Peyer's patch (tissue), 4 donors: ENCODE measurements around the gene LYZL6. TPM values are rescaled to one million over a fixed set of nuclear protein-coding genes. Genes with fewer than 3 reads are reported as not detected.

Source experiments
- DNase-seq, 3 donors: peaks; one replicate each; pipeline ENCODE4 v3.0.0-alpha.2; 2017 to 2019
- H3K27ac ChIP-seq, 4 donors: fragments of 200-600 bp; sonication (generic); one replicate each; pipeline ENCODE4 v1.5.1; 2016 to 2019
- H3K27me3 ChIP-seq, 2 donors: fragments of 200-600 bp; sonication (generic); one replicate each; pipeline ENCODE4 v1.5.1; 2019
- H3K36me3 ChIP-seq, 3 donors: fragments of 200-600 bp; sonication (generic); one replicate each; pipeline ENCODE4 v1.5.1; 2016 to 2019
- H3K4me1 ChIP-seq, 4 donors: fragments of 200-600 bp; sonication (generic); one replicate each; pipeline ENCODE4 v1.5.1; 2016 to 2019
- H3K4me3 ChIP-seq, 4 donors: fragments of 200-600 bp; sonication (generic); 1 replicate in 3 of 4; 2 replicates in 1 of 4; pipeline ENCODE4 v1.5.1; 2016 to 2019; ENCODE audit warnings: mild to moderate bottlenecking in 1 of 4
- H3K9me3 ChIP-seq, 4 donors: fragments of 200-600 bp; sonication (generic); one replicate each; pipeline ENCODE4 v1.5.1; 2016 to 2019; ENCODE audit warnings: mild to moderate bottlenecking in 1 of 4
- CTCF ChIP-seq, 6 experiments: fragments of 450-650 bp in 4 of 6; fragments of 200-600 bp in 2 of 6; sonication (generic) in 1 of 6; IDR thresholded peaks; one replicate each; pipeline ENCODE4 v1.5.1; 2017 to 2019; ENCODE audit warnings: antibody characterized with exemption in 6 of 6, mild to moderate bottlenecking in 3 of 6, moderate library complexity in 1 of 6
- POLR2A ChIP-seq, 2 donors: fragments of 450-650 bp; IDR thresholded peaks; one replicate each; pipeline ENCODE4 v1.5.1; 2017; ENCODE audit warnings: antibody characterized with exemption in 2 of 2, mild to moderate bottlenecking in 2 of 2, moderate library complexity in 2 of 2
- total RNA-seq, 4 donors: library from RNA; depleted of rRNA; stranded (reverse); fragments of >200 nt; gene quantifications; one replicate each; pipeline ENCODE4 v1.1.0, GENCODE V29; 2016

The LYZL6 gene
- total RNA-seq, 4 donors from 2014 or later = not detected

GRCh38 chr17:35920229-35920628, 23.3 kb downstream of the LYZL6 start:
- TF ChIP-seq POLR2A (IDR thresholded peaks at IDR 0.05) (no peak), CTCF (IDR thresholded peaks at IDR 0.05) (no peak)
- Histone ChIP-seq H3K27ac (no peak overlapping the region), H3K4me1 (no peaks in the 10 kb centered on the region), H3K36me3 (no peaks in the 10 kb centered on the region), H3K9me3 (no peaks in the 10 kb centered on the region), H3K4me3 (no peak overlapping the region), H3K27me3 (no peaks in the 10 kb centered on the region)
- DNase-seq = no peak

DNA sequence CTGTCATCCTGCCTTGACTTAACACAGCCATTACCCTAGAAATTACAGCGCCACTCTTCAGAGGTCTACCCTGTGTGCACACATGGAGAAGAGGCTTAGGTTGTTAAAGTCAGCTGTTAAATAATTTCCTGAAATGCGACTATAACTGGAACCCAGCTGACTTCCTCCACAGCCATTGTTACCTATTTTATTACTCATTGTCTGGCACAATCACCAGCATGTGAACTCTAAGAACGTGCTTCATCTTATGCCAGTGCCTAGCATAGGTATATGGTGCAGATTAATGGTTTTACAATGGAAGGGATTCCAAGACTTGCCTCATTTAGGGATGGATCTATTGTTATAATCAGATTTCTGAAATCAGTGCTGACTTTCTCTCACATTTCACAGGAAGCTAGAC, 24.8 kb downstream of the LYZL6 start:
- Histone ChIP-seq H3K4me3 (no peak overlapping the region), H3K4me1 (no peaks in the 10 kb centered on the region), H3K27me3 (no peaks in the 10 kb centered on the region), H3K27ac (no peak overlapping the region), H3K9me3 (no peaks in the 10 kb centered on the region), H3K36me3 (no peaks in the 10 kb centered on the region)
- TF ChIP-seq CTCF (IDR thresholded peaks at IDR 0.05) = no peak
- no peak for TF ChIP-seq POLR2A (IDR thresholded peaks at IDR 0.05)
- DNase-seq = no peak

DNA sequence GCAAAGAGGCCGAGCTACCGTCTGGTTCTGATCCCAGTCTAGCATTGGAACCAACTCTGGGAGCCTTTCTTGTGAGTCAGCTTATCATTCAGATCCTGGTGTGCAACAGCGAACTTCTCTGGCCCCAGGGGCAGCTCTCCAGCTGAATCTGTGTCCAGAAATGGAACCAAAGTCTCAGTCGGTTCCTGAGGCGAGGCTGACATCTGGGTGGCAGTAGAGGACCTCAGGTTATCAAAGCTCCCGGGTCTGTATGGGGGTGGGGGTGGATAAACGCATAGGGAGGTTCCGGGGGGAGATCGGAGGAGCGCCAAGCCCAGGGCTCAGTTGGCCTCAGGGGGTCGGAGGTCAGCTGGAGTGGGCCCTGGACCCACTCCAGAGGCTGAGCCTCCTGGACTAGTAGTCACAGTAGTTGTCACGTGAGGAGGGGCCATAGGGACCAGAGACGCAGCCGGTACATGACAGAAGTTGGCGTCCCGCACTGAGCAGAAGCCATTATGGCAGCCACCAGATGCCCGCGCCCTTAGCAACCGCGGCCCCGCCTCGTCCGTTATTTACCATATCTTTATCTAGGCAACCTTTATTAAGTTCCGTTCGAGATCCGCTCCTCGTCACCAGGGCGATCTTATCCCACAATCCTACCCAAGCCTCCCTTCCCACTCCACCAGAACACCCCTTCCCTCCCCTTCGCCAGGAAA, 25.8 kb downstream of the LYZL6 start:
- no peak for TF ChIP-seq CTCF (IDR thresholded peaks at IDR 0.05)
- no peak for TF ChIP-seq POLR2A (IDR thresholded peaks at IDR 0.05)
- Histone ChIP-seq H3K9me3 (no peaks in the 10 kb centered on the region), H3K27ac (no peak overlapping the region), H3K27me3 (no peaks in the 10 kb centered on the region), H3K4me3 (no peak overlapping the region), H3K4me1 (no peaks in the 10 kb centered on the region), H3K36me3 (no peaks in the 10 kb centered on the region)
- DNase-seq = no peak

- TF ChIP-seq POLR2A (IDR thresholded peaks at IDR 0.05) = no peak
- no peak for TF ChIP-seq CTCF (IDR thresholded peaks at IDR 0.05)
- H3K4me1 ChIP-seq = no peaks in the 10 kb centered on the region
- DNase-seq = no peak
- no peak overlapping the region for H3K4me3 ChIP-seq
- no peaks in the 10 kb centered on the region for H3K9me3 ChIP-seq
- no peaks in the 10 kb centered on the region for H3K36me3 ChIP-seq
- no peak overlapping the region for H3K27ac ChIP-seq
- no peaks in the 10 kb centered on the region for H3K27me3 ChIP-seq
Observed at GRCh38 chr17:35915153-35915964, 28.2 kb downstream of the LYZL6 start.

DNA sequence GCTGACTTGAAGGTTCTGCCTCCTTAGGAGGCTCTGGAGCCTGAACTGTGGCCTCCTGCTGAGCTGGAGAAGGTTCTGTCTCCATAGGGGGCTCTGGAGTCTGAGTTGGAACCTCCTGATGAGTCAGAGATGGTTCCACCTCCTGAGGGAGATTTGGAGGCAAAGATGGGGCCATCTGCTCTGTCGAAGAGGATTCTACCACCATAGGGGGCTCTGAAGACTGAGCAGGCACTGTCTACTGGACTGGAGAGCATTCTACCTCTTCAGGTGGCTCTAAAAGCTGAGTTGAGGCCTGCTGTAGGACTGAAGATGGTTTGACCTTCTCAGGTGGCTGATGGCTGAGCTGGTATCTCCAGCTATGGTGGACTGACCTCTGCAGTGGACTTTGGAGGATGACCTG, 29.2 kb downstream of the LYZL6 start:
- Histone ChIP-seq H3K36me3 (no peaks in the 10 kb centered on the region), H3K4me3 (no peak overlapping the region), H3K4me1 (no peaks in the 10 kb centered on the region), H3K9me3 (no peaks in the 10 kb centered on the region), H3K27ac (no peak overlapping the region), H3K27me3 (no peaks in the 10 kb centered on the region)
- TF ChIP-seq CTCF (IDR thresholded peaks at IDR 0.05) (no peak), POLR2A (IDR thresholded peaks at IDR 0.05) (no peak)
- DNase-seq = no peak
